ENCODE data around the gene ZNF12.

- TF ChIP-seq CTCF (IDR thresholded peaks at IDR 0.05; ENCODE audit: low read depth, low read length, missing input control): no peak
- TF ChIP-seq RAD21 (IDR thresholded peaks at IDR 0.05): no peak
- TF ChIP-seq, protein P1, sequence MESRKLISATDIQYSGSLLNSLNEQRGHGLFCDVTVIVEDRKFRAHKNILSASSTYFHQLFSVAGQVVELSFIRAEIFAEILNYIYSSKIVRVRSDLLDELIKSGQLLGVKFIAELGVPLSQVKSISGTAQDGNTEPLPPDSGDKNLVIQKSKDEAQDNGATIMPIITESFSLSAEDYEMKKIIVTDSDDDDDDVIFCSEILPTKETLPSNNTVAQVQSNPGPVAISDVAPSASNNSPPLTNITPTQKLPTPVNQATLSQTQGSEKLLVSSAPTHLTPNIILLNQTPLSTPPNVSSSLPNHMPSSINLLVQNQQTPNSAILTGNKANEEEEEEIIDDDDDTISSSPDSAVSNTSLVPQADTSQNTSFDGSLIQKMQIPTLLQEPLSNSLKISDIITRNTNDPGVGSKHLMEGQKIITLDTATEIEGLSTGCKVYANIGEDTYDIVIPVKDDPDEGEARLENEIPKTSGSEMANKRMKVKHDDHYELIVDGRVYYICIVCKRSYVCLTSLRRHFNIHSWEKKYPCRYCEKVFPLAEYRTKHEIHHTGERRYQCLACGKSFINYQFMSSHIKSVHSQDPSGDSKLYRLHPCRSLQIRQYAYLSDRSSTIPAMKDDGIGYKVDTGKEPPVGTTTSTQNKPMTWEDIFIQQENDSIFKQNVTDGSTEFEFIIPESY (IDR thresholded peaks at IDR 0.05): no peak
- TF ChIP-seq YY1 (IDR thresholded peaks at IDR 0.05): peak; percentile 26
- TF ChIP-seq JUND (IDR thresholded peaks at IDR 0.05): no peak
- no peak for TF ChIP-seq MAX (IDR thresholded peaks at IDR 0.05)
- no peak for TF ChIP-seq ATF3 (IDR thresholded peaks at IDR 0.05)
- no peak for TF ChIP-seq REST (IDR thresholded peaks at IDR 0.05)
- peak; percentile 75 to 88 for TF ChIP-seq GABPA (IDR thresholded peaks at IDR 0.05 in 1 of 2, conservative IDR thresholded peaks at IDR 0.05 in 1 of 2)
- no peak for TF ChIP-seq FOXA1 (IDR thresholded peaks at IDR 0.05)
These were observed 3.1 kb upstream of the ZNF12 start for GRCh38 chr7:6709808-6710207.

All from liver (tissue), 3 donors.